Stimulated activated CD4-positive, alpha-beta T cell treated with anti-CD3 and anti-CD28 coated beads, Interleukin-1b, Interleukin-23, amount 100 ng/mL, for 1 hour (primary cell): Measurements from ENCODE around the gene PLPP1.

Source experiments
- DNase-seq, 2 donors: peaks; one replicate each; pipeline ENCODE4 v3.0.0-alpha.2; 2020; ENCODE audit warnings: low read depth in 2 of 2

The PLPP1 gene

DNA sequence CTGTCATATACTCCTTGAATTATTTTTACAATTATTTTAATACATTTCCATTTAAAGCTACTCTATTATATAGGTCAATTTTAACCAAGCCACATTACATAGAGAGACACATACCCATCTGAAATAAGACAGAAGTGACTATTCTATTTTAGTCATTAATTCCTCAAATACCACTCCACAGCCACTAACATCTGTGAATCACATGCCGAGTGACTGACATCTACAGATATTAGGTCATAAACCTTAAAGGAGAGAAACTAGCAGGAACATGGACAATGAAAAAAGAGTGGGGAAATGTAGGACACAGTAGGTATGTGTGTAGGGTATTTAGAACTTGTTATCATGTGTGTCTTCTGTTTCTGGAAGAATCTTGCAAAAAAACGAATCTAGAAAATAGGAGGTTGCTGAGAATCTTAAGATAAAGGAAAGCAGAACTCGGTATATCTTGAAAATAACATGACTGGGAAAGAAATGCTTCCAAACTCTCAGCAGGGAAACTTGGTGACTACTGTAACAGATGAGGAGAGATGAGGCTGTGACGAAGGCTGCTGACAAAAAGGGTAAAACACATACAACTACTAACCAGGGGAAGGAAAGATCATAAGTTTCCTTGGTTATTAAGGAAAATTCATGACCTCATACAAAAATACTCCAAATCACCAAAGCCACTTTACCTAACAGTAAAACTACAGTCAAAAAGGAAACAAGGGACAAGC is 84.6 kb downstream of the PLPP1 start:
- DNase-seq = no peak

DNA sequence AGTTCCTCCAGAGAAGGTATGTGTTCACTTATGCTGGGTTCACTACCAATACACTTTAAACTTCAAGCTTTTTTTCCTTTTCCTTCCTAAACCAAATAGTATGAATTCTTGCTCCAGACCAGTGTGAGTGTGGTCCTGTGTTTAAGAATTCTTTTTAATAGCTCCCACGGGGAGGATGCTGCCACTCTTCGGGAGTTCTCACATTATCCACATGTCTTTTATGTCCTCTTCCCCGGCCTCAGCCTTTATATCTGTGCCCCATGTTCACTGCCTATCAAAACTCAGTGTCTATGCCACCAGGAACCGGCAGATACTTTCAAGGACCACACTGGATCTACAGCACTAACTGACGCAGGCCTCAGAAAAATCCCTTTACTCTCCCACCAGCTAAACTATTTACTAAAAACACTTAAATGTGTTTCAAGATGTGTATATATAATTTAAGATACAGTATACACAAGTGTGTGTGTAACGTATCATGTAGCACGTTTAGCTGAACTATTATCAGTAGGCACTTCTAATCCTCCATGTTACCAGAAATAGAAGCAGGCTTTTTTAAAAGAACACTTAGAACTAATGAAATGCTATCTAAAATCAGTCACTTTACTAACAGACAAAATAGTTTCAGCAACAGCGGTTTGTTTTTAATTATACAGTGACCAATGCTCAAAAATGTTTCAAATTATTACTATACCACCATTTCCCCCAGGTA is 88.0 kb downstream of the PLPP1 start:
- DNase-seq = no peak

DNA sequence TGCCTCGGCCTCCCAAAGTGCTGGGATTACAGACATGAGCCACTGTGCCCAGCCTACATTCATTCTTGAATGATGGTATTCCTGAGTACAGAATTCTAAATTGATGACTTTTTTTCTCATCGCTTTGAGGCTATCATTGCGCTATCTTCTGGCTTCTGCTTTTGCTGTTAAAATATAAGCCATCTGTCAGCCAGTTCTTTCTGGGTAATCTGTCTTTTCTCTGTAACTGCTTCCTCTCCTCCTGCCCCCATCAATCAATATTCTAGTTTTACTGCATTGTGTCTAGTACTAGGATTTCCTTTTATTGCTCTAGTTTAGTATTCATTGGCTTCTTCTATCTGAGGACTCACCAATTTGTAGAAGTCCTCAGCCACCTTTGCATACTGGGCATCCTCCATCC is 89.0 kb downstream of the PLPP1 start:
- DNase-seq = no peak

GRCh38 chr5:55441954-55442353 is 92.8 kb downstream of the PLPP1 start:
- no peak for DNase-seq

DNA sequence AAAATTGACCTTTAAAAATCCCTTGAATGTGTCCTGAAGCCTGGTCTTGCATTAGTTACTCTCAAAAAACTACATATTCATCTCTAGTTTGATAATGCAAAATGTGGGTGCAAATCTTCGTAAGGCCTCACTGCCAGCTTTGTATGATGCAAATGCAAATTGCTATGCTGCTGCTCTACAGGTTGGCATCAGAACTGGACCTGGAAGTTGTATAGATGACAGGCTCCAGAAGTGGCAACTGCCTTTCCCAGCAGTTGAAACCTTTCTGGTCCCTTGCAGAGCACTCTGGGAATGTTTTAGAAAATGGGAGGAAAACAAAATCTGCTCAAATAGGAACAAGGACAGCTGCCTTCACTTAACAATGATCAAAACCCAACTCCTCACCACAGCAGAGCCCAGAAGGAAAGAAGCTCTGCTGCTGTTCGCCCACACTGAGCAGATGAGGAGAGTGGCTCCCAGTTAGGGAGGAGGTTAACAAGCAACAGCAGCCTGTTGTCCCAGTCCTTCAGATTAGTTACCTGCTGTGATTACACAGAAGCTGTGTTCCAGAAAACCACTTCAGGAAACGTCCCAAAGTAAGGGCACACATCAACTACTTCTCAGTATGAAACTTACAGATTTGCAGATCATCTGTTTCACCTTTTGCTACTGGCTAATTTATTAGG is 93.5 kb downstream of the PLPP1 start:
- DNase-seq = no peak

GRCh38 chr5:55440188-55440646 is 94.5 kb downstream of the PLPP1 start:
- no peak for DNase-seq

GRCh38 chr5:55438998-55439397 is 95.8 kb downstream of the PLPP1 start:
- no peak for DNase-seq

GRCh38 chr5:55437859-55438206 is 96.9 kb downstream of the PLPP1 start:
- no peak for DNase-seq

DNA sequence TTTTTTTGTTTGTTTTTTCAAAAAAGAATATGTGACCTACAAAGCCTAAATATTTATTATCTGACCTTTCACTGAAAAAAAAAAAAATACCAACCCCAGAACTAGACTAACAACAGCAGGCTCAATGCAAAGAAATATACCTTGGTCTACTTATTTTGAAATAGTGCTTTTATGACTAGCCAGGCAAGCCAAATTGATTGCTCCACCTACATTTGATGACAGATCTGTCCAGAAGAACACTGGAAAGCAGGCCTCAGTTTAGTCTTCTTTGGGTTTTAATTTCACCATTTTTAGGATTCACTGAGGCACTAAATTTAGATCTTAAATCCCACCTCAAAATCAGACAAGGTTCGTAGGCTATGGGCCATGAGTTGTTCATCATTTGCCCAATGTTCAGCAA is 97.3 kb downstream of the PLPP1 start:
- DNase-seq = no peak

GRCh38 chr5:55432549-55432948 is 102.2 kb downstream of the PLPP1 start:
- DNase-seq = no peak

DNA sequence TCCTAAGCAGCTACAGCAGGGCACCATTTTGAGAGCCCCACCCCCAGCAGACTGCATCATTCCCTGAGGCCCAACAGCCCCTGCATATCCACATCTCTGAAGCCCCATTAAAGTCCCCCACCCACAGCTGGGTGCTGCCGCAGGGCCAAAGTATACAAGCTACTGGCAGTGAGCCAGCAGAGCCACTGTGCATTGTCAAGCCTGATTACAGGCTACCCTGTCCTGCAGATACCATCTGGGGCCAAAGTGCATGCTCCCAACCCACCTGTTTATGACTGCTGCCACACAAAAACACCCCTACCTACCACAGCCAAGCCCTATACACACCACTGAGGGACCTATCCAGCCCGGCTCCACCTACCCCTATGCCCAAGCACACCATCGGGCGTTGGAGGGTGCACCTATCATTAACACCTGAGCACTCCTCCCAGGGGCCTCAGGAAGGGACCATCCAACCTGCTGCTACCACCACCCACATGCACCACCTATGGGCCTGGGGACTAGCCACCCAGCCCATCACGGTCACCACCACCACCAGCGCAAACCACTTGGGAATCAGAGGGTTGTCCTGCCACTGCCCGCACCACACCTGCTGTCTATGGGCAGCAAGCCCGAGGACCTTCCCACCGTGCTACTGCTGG is 105.0 kb downstream of the PLPP1 start:
- no peak for DNase-seq

GRCh38 chr5:55429221-55429612 is 105.5 kb downstream of the PLPP1 start:
- no peak for DNase-seq

- DNase-seq = no peak
Measured at GRCh38 chr5:55427157-55427556, 107.6 kb downstream of the PLPP1 start.

- DNase-seq = no peak
Measured at GRCh38 chr5:55426455-55426854, 108.3 kb downstream of the PLPP1 start.

- DNase-seq = no peak
Measured at GRCh38 chr5:55421074-55421529, 113.7 kb downstream of the PLPP1 start.

DNA sequence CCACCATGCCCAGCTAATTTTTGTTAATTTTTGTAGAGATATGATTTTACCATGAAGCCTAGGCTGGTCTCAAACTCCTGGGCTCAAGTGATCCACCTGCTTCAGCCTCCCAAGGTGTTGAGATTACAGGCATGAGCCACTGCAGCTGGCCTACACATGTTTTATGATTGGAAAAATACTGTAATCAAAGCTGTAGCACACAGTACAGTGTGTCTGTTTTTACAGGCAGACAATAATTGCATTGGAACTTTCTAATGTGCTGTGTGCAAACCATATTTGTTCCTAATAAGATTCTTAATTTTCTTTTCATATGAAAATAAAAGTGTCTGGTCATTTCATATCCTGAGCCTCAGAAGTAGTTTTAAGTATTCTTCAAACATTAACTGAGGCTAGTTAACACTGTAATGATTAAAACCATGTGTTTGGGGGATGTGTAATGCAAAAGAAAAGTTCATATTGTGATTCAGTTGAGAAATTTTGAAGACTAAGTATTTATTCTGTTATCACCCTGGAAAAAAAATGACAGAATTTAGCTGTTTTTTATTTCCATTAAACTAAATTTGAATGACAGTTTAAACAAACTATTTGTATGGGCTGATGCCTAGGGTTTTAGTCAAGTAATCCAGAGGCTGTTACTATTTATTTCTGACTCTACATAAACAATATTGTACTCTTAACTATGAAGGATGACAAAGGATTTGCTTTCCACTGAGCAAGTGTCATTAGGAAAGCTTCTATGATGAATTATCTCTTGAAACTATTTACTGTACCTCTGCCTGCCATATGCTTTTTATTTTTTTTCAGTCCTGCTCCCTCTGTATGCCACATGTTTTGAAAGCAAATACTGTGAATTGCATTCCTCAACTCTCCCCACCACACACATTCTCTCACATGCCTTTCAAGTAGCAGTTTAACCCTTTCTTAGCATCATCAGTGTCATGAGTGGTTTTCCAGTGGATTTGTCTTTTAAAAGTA is 115.5 kb downstream of the PLPP1 start:
- no peak for DNase-seq

- DNase-seq = no peak
Measured at GRCh38 chr5:55416306-55416705, 118.5 kb downstream of the PLPP1 start.

DNA sequence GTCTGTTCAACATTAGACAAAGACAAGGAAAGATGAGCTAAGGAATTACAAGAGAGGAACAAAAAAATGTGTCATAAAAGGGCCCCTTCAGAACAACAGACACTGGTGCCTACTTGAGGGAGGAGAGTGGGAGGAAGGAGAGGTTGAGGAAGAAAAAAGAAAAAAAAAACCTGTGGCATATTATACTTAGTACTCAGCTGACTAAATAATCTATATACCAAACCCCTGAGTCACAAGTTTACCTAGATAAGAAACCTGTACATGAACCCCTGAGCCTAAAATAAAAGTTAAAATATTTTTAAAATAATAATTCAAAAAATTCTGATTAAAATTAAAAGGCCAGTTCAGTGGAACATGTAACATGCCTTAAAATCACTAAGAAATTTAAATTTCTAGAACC is 119.7 kb downstream of the PLPP1 start:
- no peak for DNase-seq

DNA sequence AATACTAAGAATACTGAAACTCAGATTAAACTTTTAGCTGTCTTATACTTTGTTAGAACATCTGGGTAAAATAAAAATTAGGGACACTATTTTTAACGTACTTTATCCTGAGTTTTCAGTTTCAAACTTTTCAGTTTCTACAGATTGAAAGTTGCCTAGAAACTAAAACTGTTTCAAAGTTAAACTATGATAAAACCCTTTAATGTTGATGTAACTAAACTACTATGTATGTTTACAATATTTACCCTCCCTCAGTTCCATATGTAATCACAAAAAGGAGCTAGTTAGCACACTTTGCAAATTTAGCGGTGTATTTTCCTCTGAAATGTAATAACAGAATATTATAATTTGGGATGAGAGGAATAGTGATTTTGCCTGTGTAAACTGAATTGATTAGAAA is 121.1 kb downstream of the PLPP1 start:
- no peak for DNase-seq

GRCh38 chr5:55411876-55412275 is 122.9 kb downstream of the PLPP1 start:
- no peak for DNase-seq

DNA sequence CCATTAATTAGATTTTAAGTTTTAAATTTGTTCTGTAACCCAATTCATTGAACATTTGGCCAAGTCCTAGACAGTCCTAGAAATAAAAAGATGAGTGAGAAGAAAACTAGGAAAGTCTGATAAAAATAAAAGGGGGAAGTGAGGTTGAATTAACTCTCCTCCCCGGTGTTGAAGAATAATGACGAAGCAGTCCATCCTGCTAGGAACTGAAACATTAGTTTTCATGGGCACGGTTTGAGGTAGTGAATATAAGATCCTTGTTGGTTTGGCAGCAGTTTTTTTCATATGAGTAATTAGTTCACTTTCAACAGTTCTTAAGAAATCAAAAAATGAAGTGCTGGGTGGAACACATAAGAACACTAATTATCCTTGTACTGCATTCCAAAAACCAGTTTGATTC is 123.9 kb downstream of the PLPP1 start:
- no peak for DNase-seq
